Endometrial microvascular endothelial cells (primary cell): ENCODE measurements around the gene BCAR1. TPM values are rescaled to one million over a fixed set of nuclear protein-coding genes. Genes with fewer than 3 reads are reported as not detected.
"Not testable (repeated sequence)": the region's sequence is repeated elsewhere in the genome, so short reads cannot be mapped to it uniquely, and the experiment has no call there.

Experiments
- in situ Hi-C: cut with HindIII; loops from 2 replicates; pipeline ENCODE4 v1.10.0; 2017; ENCODE audit warnings: low sequenced_read_pairs, low pct_unique_long_range_greater_than_20kb; ENCODE audit errors: inconsistent ontology term
- total RNA-seq: library from RNA; depleted of rRNA; stranded (reverse); fragments of >200 nt; gene quantifications from one replicate; pipeline ENCODE4 v1.2.3, GENCODE V29; 2015; ENCODE audit errors: inconsistent ontology term

BCAR1 gene
- total RNA-seq, 1 donor from 2014 or later: 254 TPM

DNA sequence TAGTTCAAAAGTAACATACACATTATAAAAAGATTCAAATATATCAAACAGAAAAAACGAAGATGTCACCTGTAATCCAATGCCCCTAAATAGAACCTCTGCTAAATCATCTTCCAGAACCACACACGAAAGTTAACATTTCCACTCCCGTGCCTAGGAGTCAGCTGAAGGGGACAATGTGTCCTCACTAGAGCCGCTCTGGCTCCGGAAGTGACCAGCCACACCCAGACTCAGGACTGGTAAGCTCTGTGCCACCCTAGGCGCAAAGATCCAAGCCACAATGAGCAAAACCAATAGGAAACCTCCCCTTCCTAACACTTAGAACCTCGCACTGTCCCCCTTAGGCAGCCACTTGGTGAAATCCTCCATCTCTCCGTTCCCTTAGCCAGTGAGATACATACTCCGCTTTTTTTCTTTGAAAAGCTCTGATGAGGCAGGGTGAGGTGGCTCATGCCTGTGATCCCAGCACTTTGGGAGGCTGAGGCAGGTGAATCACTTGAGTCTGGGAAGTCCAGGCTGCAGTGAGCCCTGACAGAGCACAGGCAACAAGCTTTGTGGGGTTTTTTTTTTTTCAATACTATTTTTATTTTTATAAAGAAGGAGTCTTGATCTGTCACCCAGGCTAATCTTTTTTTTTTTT lies 20.8 kb downstream of the BCAR1 start:
- in situ Hi-C loops: loop anchor here (25.0 kb wide), 1 partner anchor 157 kb away; no protein-coding TSS in a partner anchor

DNA sequence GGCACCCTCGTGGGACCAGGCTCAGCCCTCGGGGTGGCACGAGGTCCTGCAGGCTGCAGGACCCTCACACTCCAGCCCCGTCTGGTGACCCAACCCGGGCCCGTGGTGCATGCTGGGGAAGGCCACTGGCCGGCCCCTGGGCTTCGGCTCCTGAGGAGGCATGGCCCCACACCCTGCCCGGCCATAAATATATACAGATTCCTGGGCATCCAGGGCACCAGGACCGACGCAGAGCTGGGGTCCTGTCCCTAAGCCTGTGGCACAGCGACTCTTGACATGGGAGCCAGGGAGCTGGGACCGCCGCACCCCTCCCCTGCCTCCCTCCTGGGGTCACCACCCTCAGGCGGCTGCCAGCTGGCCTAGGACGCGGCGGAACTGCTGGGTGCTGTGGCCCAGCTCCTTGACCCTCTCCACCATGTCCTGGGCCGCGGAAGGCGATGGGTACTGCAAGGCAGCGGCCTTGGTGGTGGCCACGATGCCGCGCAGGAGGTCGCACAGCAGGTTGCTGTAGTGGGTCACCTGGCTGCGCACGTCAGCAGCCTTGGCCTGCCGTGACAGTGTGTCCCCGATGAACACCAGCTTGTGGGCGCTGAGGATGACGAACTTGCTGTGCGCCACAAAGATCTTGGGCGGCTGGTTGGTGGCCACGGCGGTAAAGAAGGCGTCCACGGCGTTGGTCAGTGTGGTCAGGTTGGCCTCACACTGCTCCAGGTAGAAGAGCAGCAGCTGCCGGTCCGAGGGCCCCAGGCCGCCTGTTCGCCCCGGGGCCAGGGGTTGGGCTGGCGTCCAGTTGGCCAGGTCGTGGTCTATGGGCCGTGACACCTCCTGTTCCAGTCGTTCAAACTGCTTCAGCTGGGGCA lies 22.0 kb downstream of the BCAR1 start:
- in situ Hi-C loops: loop anchor here (25.0 kb wide), 1 partner anchor 158 kb away; no protein-coding TSS in a partner anchor

DNA sequence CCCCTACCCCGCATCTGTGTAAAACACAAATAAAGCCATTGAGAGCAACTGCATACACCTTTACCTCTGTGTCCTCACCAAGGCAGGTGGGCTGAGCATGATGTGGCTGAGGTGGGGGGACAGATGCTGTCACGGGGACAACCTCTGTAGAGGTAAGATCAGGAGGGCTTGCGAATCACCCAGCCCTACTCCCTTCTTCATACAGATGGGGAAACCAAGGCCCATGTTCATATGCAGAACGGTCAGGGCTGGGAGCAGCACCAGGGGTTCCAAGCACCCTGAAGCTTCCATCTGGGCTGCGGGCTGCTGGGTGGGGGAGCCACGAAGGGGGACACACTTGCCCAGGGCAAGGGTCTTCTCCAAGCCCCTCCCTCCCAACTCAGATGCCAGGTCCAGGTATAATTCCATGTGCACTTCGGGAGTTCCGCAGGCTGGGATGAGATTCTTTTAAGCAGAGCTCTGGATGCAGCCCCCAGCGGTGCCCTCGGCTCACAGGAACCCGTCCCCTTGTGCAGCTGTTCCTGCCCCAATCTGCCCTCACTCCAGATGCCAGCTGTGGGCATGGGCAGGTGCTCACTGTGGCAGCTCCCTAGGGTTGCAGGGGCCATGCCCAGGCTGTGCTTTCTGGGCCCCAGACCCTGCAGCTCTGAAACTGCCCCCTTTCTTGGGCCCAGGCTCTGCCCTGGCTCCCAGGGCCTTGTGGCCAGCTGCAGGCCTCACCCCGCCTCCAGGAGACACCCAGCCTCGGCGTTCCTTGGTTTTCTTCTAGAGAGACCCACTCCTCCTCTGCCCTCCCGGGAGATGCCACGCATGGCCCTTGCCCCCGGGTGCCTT lies 23.1 kb downstream of the BCAR1 start:
- in situ Hi-C loops: loop anchor here (25.0 kb wide), 1 partner anchor 159 kb away; no protein-coding TSS in a partner anchor

DNA sequence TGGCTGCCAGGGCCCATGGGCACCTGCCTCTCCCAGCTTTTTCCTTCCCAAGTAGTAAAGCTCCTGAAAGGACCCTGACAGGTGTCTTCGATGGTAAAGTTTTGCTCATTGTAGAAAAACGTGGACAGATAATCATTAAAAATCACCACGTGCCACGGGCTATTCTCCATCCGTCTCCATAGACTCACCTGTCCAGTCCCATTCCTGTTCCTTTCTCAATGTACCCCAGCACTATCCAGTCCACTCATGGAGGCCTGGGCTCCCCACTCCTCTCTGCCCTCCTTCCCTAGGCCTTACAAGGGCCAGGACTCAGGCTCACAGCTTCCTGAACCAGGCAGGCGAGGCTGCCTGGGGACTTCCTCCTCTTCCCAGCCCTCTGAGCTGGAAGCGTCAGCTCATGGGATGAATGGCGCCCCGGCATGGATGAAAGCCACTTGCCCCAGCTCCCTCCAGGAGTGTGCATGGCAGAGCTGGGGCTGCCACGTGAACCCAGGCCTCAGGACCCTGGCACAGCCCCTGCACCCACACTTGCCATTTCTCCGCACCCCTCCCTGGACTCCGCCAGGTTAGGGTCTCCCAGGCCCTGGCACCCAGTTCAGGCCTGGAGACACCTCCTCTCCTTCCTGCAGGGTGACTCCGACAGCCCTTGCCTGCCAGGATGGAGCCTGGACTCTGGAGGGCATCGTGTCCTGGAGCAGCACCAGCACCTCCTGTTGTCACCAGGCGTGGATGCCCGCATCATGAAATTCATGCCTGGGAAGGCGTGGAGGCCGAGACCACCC lies 23.9 kb downstream of the BCAR1 start:
- in situ Hi-C loops: loop anchor here (25.0 kb wide), 1 partner anchor 160 kb away; no protein-coding TSS in a partner anchor

DNA sequence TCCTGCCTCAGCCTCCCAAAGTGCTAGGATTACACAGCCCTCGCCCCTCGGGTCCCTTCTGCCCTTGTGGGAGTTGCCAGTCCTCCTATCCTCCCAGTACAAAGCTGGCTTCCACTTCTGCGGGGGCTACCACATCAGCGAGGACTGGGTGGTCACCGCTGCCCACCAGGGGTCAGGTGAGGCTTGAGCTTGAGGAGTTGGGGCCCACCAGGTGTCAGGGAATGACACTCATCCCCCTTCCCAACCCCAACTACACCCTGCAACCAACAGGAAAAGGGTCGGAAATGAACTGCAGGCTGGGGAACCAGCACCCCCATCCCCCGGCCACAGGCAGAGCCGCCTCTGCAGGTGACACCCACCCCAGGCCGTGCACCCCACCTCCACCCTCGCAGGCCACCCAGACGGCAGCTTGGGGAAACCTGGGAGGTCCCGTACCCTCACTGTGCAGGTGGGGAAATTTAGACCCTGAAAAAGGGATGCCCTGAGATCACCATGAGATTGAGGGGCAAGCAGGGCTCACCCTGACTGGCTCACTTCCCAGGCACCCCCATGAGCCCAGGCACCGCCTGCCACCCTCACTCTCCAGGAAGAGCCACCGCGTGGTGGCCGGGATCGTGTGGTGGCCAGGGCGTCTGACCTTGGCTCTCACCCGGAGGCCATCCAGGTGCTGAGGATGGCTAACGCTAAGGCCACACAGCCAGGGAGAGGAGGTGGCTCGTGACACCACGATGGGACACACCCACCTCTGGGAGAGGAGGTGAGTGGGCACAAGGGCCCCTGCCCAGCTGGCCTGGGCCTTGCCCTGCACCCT lies 24.7 kb downstream of the BCAR1 start:
- in situ Hi-C loops: loop anchor here (25.0 kb wide), 1 partner anchor 161 kb away; no protein-coding TSS in a partner anchor

DNA sequence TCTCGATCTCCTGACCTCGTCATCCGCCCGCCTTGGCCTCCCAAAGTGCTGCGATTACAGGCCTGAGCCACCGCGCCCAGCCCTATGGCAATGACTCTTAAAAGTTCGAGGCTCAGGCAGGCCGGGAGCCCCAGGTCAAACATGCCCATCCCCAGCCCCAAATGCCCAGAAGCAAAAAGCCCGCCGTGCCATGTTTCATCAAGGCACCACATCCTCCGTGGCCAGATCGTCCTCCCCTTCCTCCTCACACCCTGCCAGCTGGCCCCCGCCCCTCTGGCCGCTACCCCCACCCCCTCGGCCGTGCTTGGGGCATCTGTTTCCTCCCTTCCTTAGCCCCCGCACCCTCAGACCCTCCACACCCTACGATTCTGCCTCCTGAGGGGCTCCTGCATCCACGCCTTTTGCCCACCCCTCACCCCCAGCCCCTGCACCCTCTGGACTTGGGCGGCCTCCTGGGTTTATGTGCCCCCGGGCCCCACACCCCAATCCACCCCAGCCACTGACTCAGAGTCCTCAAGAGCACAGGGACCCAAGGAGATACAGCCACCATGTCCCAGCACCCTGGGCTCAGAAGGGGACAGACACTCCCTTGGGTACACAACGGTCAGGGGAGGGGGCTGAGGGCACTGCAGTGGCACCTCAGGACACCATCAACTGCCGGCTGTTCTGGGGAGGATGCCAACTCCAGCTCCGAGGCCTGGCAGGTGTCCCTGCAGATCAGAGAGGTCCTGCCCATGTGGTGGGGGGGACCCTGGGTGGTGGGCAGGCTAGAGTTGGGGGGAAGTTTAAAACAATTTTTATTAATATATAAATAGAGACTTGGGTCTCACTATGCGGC lies 25.5 kb downstream of the BCAR1 start:
- in situ Hi-C loops: loop anchor here (25.0 kb wide), 1 partner anchor 161 kb away; no protein-coding TSS in a partner anchor

DNA sequence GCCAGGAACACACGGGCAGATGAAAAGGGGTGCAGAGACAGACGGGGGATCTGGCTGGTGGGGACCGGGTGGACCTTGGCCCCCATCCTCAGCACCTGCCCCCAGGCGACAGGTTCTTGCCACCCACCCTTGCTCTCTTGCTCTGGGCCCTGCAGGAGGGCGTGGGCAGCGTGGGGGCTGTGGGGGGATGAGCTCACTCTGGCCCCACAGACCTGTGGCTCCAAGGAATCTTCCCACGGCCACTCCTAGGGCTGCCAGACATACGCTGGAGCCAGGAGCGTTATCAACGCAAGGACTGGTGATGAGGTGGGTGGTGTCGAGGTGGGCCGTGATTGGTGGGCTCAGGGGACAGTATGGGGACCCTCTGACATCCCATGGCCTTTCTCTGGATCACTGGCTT lies 26.3 kb downstream of the BCAR1 start:
- in situ Hi-C loops: loop anchor here (25.0 kb wide), 1 partner anchor 162 kb away; no protein-coding TSS in a partner anchor

DNA sequence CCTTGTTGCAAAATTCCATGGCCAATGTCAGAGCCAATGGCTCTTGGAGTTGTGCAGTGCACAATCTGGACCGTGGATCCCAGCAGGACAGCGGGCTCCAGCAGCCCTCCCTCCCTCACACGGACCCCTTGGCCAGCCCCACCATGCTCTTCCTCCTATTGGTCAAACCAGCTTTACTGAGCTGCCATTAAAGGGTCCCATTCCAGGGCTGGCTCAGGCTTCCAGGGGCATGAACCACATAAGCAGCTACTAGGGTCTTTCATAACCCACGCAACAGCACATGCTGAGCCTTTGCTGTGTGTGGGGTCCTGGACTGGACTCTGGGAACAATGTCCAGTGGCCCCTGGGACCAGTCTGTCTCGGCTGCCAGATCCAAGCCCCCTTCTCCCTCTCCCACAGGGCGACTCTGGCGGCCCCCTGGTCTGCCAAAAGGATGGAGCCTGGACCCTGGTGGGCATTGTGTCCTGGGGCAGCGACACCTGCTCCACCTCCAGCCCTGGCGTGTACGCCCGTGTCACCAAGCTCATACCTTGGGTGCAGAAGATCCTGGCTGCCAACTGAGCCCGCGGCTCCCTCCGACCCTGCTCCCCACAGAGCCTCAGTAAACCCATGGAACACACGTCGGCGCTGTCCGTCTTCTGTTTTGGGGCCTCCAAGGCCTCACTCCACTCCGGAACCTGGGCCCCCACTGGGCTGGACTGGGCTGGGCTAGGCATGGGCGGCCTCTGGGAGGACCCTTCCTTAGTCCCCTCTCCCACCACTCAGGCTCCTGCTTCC lies 26.9 kb downstream of the BCAR1 start:
- in situ Hi-C loops: loop anchor here (25.0 kb wide), 1 partner anchor 163 kb away; no protein-coding TSS in a partner anchor

DNA sequence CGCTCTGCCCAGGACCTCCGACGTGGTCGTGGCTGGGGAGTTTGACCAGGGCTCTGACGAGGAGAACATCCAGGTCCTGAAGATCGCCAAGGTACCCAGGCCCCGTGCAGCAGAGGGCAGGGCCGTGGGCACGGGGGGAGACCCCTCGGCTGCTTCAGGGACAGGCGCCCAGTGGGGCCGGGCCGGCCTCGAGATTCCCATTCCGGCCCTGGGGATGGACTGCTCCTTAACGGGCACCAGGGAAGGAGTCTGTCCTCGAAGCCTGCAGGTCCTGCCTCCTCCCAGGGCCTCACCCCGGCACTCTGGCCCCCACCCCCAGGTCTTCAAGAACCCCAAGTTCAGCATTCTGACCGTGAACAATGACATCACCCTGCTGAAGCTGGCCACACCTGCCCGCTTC lies 28.3 kb downstream of the BCAR1 start:
- in situ Hi-C loops: not testable (repeated sequence)

DNA sequence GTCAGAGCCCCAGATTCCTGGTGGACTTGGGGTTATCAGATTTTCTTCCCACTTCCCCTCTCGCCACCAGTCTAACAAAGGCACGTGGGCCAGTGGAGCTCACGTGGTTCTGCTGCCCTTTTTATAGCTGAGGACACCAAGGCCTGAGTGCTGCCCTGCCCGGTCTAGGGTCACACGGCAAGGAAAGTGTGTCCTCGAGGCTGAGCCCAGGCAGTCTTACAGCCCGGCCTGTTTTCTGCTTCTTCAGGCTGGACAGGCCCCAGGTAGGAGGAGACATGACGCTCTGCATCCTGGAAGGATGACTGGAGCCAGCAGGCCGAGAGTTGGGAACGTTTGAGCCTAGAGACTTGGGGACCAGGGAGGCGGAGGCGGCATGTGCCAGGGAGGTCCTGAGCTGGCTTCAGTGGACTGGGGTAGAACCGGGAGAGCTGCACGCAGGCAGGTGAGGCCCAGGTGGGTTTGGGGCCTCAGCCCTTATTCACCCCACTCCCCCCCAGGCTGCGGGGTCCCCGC lies 29.1 kb downstream of the BCAR1 start:
- in situ Hi-C loops: no loop called here

DNA sequence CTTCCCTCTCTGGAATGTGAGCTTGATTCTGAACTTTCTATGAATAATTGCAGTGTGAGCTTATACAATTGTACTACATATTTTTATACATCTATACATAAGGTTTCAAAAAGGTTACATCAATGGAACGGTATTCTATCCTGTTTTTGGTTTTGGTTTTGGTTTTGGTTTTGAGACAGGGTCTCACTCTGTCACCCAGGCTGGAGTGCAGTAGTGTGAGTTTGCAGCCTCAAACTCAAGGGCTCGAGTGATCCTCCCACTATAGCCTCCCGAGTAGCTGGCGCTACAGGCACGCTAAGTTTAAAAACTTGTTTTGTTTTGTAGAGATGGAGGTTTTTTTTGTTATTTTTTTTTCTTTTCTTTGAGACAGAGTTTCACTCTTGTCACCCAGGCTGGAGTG lies 31.6 kb downstream of the BCAR1 start:
- in situ Hi-C loops: no loop called here

DNA sequence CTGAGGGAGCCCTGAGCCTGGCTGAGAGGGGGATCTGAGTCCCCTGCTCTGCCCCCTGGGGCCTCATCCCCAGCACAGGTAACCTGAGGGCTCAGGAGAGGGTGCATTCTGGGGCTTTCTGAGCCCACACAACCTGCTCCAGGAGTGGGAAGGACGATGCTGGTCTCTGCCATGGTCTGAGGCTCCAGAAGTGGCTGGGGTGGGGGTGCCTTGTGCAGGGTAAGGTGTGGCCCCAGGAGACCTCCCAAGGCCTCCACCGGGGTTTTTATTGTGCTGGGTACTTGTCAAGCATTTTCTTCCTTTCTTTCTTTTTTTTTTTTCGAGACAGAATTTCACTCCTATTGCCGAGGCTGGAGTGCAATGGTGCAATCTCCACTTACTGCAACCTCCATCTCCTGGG lies 32.3 kb downstream of the BCAR1 start:
- in situ Hi-C loops: no loop called here

DNA sequence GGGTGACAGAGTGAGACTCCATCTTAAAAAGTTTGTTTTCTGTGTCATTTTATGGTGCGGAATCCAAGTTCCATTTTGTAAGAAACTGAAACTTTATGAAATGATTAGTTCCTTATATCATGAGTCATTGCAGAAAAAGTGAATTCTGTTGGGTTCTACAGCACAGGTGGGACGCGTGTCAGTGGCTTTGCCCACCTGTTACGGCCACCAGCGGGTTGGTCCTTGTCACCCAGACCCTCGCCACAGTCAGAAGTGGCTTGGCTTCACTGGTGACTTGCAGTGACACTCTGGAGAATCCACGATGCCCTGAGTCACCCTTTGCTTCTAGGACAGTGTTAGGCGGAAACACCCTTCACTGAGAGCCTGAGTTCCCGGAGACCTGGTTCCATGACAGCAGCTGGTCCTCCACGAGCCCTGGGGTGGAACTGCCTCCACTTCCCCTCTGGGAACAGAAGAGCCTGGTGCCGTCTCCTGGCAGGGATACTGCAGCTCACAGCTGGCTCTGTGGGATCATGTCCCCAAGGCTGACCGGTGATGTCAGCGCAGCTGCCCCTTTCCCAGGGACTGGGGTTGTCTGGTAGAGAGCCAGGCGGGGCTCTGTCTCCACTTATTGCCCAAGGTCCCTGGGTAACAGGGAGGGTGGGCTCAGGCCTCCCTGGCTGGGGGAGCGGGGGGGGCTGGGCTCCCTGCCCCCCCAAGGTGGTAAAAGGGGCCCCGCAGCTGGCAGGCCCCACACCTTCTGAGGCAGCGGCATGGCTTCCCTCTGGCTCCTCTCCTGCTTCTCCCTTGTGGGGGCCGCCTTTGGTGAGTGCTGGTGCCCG lies 33.0 kb downstream of the BCAR1 start, which contains the start of gene CTRB1:
TSS of gene CTRB1 (plus strand) at position 733 of the 821 bp plus-strand sequence. CDS start at position 753, 20 bp downstream.
- in situ Hi-C loops: no loop called here

DNA sequence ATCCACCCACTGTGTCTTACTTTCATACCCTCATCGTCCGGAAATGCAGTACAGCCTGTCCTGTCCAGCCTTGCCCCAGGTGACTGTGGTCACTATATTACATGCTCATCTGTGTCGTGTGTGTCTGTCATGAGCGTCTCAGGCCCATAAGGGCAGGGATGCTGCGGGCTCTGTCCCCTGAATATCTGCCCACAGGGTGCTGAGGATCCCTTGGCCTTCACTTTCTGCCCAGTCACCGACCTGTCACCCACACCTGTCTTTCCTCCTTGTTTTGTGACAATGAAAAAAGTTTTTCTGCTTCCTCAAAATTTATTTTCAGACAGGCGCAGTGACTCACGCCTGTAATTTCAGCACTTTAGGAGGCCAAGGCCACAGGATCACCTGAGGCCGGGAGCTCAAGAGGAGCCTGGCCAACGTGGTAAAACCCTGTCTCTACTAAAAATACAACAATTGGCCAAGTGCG lies 34.0 kb downstream of the BCAR1 start:
- in situ Hi-C loops: no loop called here

DNA sequence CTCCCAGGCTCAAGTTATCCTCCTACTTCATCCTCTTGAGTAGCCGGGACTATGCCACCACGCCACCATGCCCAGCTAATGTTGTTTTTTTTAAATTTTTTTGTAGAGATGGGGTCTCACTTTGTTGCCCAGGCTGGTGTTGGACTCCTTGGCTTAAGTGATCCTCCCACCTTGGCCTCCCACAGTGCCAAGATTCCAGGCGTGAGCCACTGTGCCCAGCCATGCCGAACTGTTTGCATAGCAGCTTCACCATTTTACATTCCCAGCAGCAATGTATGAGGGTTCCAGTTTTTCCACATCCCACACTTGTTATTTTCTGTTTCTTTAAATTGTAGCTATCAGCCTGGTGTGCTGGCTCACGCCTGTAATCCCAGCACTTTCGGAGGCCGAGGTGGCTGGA lies 34.8 kb downstream of the BCAR1 start:
- in situ Hi-C loops: no loop called here
